Activated gamma-delta T cell (primary cell): Measurements from ENCODE around the gene ACAD11.
"Not testable (repeated sequence)": the region's sequence is repeated elsewhere in the genome, so short reads cannot be mapped to it uniquely, and the experiment has no call there.

Experiments used
- DNase-seq: peaks from one replicate; lab custom pipeline; 2025; lab: John Stamatoyannopoulos, UW

ACAD11 gene

DNA sequence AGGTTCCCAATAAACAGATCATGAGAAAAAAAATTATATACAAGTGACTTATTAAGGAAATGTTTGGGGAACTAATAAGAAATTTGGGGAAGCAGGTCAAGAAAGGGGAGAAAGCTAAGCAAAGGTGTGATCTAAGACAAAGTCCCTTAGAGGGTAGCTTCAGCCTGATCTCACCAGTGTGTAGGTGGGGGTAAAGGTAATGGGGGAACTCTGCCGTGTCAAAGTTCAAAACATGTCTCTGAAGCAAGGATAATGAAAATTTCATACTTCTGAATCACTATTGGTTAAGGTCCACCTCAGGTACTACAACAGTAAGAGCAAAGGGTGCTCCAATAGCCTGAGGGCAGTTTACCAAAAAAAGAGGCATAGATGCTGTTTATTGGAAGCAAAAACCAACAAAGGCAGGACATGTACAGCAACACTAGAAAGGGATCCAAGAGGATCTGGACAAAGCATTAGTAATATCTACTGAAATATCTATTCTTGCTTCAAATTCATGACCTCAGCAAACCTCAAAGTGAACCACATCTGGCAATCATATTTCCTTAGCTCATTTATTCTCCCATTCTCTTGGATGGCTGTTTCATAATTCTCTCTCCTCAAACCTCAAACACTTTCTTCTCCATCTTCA, 6.9 kb downstream of the ACAD11 start:
- DNase-seq, result no peak

DNA sequence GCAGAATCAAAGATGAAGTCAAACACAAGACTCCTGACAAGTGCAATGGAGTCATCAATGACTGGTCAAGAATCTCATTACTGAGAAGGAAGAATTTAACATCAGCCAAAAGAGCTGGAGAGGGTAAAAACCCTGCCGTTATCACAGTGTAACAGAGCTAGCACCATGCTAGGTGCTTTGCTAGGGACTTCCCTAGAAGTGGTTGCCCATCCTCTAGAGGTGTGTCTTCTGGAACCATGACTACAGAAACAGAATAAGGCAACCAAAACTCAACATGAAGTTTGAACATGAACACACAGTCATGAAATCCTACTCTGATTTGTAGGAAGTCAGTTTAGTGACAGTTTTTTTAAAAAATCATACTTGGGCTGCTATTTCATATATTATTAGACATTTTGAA, 9.5 kb downstream of the ACAD11 start:
- no peak for DNase-seq

DNA sequence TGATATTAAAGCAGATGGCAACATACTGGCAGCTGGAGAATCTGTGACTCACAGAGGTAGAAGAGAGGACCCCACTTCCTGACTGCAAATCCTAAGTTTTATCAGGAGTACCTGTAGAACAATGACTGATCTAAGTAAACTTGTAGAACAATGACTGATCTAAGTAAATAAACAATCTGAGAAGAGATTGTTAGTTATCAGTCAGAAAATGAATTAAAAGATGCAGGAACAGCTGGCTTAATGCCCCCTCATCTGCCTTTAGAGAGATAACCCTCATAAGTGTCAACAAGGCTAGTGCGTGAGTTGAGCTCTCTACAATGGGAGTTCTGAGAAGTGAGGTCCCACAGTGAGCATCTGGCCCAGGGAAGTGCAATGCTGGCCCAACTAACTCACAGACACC, 14.6 kb downstream of the ACAD11 start:
- no peak for DNase-seq

GRCh38 chr3:132643366-132643765, 16.2 kb downstream of the ACAD11 start:
- DNase-seq, result no peak

- no peak for DNase-seq
Measured at GRCh38 chr3:132642539-132642847, 17.1 kb downstream of the ACAD11 start.

DNA sequence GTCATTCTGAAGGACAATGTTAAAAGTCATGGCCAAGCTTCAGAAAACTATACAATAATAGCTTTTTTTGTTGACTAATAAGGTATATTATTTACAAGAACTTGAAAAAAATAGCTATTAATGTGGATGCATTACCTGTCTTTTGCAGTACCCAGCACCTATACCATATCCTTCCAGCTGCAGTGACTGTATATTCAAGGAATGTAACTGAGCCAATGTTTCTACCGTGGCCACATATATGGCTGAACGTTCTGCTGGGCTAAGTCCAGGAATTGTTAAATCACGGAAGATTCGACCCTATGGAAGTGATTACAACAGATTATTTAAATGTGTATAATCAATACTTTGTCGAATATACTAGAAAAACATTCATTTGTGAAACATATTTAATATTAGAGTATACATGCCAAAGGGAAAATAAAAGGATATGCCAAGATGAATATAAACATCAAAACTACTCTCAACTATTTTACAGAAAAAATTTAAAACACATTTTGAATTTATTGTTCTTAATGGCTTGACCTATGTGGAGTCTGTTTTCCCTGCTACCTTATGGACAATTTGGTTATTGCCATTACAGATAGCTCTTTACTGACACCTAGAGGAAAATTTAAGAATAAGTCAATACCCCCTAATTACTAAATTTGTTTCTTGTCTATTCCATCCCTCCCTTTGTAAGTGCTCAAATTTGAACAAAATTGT, 17.6 kb downstream of the ACAD11 start:
- DNase-seq, result no peak

- DNase-seq, result not testable (repeated sequence)
Measured at GRCh38 chr3:132641427-132641826, 18.2 kb downstream of the ACAD11 start.

- no peak for DNase-seq
Measured at GRCh38 chr3:132638706-132639105, 20.9 kb downstream of the ACAD11 start.

DNA sequence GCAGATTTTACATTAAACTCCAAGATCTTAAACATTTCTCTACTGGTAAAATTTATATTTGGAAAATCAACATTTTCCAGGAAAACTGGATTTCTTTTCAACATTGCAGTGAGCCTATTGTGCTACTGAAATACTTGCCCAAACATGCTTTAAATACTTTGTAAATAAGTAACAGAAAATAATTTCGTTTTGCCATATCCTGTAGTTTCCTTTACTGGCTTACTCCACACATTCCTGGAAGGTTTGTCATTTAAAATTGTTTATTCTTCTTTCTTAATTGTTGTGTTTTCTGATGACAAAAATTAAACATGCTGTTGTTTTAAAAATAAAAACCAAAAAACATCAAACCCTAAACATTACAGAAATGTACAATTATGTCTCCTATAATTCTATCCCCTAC, 22.0 kb downstream of the ACAD11 start:
- DNase-seq, result no peak

GRCh38 chr3:132635052-132635451, 24.6 kb downstream of the ACAD11 start:
- DNase-seq, result no peak

- no peak for DNase-seq
Measured at GRCh38 chr3:132630612-132631011, 29.0 kb downstream of the ACAD11 start.

- no peak for DNase-seq
Measured at GRCh38 chr3:132629928-132630327, 29.7 kb downstream of the ACAD11 start.

DNA sequence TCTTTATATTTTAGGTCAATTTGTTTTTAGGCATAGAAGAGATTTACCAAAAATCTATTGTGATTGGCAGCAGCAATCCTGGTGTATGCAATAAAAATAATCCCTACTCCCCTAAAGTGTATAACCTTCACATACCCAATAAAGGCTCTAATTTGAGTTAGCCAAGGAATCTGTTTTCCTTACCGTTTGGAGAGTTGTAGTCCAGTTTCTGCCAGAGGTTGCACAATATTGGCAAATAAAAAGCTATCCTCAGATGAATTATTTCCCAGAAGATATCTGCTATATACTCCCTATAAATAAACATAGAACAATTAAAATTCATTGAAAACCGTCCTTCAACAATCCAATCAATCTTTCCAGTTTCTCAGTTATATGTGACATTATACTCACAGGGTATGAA, 31.5 kb downstream of the ACAD11 start:
- no peak for DNase-seq

DNA sequence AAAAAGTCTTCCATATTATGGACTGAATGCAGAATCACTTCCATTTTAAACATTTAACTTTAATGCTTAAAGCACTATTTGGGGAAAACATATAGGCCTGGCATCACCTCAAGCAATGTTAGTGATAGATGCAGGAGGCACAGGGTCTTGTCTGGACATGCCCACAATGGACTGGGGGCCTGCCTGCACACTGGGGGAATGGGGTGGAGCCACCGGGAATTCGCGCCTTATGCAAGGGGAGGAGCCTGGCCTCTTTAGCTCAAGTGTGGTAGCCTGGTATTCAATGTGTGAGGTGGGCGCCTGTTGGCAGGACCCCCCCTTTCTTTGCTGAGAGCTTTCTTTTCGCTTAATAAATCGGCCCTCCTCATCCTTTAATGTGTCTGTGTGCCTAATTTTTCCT, 32.7 kb downstream of the ACAD11 start:
- DNase-seq, result no peak

DNA sequence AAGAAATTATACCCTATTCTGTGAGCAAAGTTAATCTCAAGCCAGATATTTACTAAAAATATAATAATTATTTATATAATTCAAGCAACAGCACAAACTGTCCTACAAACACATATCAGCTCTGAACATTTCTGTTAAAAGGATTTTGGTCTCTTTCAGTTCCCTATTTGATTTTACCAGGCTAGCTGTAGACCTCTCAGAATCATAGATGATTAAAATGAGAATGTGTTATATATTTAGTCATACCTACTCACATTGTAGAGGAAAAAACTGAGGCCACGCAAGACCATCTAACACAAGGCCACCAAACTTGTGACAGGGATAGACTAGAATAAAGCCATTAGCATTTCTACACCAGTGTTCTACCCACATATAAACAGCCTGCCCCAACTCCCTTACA, 34.0 kb downstream of the ACAD11 start:
- no peak for DNase-seq

DNA sequence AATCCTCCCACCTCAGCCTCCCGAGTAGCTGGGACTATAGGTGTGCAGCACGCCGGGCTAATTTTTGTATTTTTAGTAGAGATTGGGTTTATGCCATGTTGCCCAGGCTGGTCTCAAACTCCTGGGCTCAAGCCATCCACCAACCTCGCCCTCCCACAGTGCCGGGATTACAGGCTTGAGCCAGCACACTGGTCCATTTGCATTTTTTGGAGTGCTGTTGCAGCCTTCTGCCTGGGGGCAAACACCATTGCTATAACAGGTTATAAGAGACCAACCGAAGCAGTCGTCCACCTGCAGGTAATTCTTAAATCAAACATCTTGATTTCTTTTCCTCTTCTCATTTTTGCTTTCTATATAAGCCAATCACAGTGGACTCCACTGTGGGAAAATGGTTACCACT, 34.8 kb downstream of the ACAD11 start:
- DNase-seq, result no peak

GRCh38 chr3:132623646-132624045, 36.0 kb downstream of the ACAD11 start:
- DNase-seq, result no peak

- no peak for DNase-seq
Measured at GRCh38 chr3:132622761-132623160, 36.8 kb downstream of the ACAD11 start.

- no peak for DNase-seq
Measured at GRCh38 chr3:132622148-132622547, 37.5 kb downstream of the ACAD11 start.

- no peak for DNase-seq
Measured at GRCh38 chr3:132616780-132617179, 42.8 kb downstream of the ACAD11 start.

DNA sequence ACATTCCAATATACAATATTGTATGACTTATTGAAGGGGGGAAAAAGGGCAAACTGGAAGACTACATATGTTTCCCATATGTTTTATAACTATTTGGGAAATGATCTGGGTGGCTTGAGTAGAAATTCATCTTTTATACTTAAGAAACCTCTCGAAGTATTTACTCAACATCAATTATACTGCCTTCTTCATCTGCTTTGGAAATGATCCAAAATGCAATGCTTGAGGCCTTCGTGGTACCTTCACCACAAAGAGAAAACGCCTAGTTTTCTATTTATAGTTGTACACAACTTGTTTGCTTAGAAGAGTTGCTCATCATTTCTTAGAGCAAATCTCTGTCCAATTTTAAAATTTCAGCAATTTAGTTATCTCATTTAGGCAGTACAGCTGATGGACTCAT, 43.7 kb downstream of the ACAD11 start:
- no peak for DNase-seq

DNA sequence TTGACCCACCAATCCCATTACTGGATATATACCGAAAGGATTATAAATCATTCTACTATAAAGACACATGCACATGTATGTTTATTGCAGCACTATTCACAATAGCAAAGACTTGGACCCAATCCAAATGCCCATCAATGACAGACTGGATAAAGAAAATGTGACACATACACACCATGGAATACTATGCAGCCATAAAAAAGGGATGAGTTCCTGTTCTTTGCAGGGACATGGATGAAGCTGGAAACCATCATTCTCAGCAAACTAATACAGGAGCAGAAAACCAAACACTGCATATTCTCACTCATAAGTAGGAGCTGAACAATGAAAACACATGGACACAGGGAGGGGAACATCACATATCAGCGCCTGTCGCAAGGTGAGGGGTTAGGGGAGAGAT, 44.3 kb downstream of the ACAD11 start:
- DNase-seq, result not testable (repeated sequence)

DNA sequence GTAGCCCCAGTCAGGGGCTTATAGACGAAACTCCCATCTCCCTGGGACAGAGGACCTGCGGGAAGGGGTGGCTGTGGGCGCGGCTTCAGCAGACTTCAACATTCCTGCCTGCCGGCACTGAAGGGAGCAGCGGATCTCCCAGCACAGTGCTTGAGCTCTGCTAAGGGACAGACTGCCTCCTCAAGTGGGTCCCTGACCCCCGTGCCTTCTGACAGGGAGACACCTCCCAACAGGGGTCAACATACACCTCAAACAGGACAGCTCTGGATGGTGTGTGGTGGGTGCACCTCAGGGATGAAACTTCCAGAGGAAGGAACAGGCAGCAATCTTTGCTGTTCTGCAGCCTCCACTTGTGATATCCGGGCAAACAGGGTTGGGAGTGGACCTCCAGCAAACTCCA, 53.0 kb downstream of the ACAD11 start:
- DNase-seq, result not testable (repeated sequence)

GRCh38 chr3:132606085-132606484, 53.5 kb downstream of the ACAD11 start:
- DNase-seq, result no peak
